HEK293 (cell line): ENCODE measurements around the gene RPL26.
A peak's percentile ranks its signal among the peaks of the same experiment; 100 is the strongest.

Experiments
- FEZF1 ChIP-seq: fragments of 450-650 bp; formaldehyde crosslinking; IDR thresholded peaks from 2 replicates; pipeline ENCODE4 v1.5.1; 2016; ENCODE audit warnings: missing biosample characterization, missing genetic modification characterization
- GLIS2 ChIP-seq: fragments of 450-650 bp; formaldehyde crosslinking; IDR thresholded peaks from 2 replicates; pipeline ENCODE4 v1.5.1; 2016; ENCODE audit warnings: missing biosample characterization, missing genetic modification characterization
- PATZ1 ChIP-seq: fragments of 450-650 bp; formaldehyde crosslinking; IDR thresholded peaks from 2 replicates; pipeline ENCODE4 v1.5.1; 2016; ENCODE audit warnings: missing biosample characterization, missing genetic modification characterization
- PRDM6 ChIP-seq: fragments of 450-650 bp; formaldehyde crosslinking; IDR thresholded peaks from 2 replicates; pipeline ENCODE4 v1.5.1; 2017; ENCODE audit warnings: missing biosample characterization, missing genetic modification characterization
- SP7 ChIP-seq: fragments of 450-650 bp; formaldehyde crosslinking; IDR thresholded peaks from 2 replicates; pipeline ENCODE4 v1.5.1; 2016; ENCODE audit warnings: missing biosample characterization, missing genetic modification characterization
- ZBTB20 ChIP-seq: fragments of 450-650 bp; formaldehyde crosslinking; IDR thresholded peaks from 2 replicates; pipeline ENCODE4 v1.5.1; 2016; ENCODE audit warnings: missing biosample characterization, missing genetic modification characterization
- ZBTB49 ChIP-seq: fragments of 450-650 bp; formaldehyde crosslinking; IDR thresholded peaks from 2 replicates; pipeline ENCODE4 v1.5.1; 2016; ENCODE audit warnings: missing biosample characterization, missing genetic modification characterization, low read depth
- ZBTB8A ChIP-seq: fragments of 450-650 bp; formaldehyde crosslinking; IDR thresholded peaks from 2 replicates; pipeline ENCODE4 v1.5.1; 2016; ENCODE audit warnings: missing biosample characterization, missing genetic modification characterization
- ZEB2 ChIP-seq: fragments of 450-650 bp; formaldehyde crosslinking; IDR thresholded peaks from 2 replicates; pipeline ENCODE4 v1.5.1; 2016; ENCODE audit warnings: missing biosample characterization, missing genetic modification characterization
- ZFP69B ChIP-seq: fragments of 450-650 bp; formaldehyde crosslinking; IDR thresholded peaks from 2 replicates; pipeline ENCODE4 v1.5.1; 2016; ENCODE audit warnings: missing biosample characterization, missing genetic modification characterization
- ZIC2 ChIP-seq: fragments of 450-650 bp; formaldehyde crosslinking; IDR thresholded peaks from 2 replicates; pipeline ENCODE4 v1.5.1; 2016; ENCODE audit warnings: missing biosample characterization, missing genetic modification characterization
- ZNF121 ChIP-seq: fragments of 450-650 bp; formaldehyde crosslinking; IDR thresholded peaks from 2 replicates; pipeline ENCODE4 v1.5.1; 2016; ENCODE audit warnings: missing biosample characterization, missing genetic modification characterization
- ZNF155 ChIP-seq: fragments of 450-650 bp; formaldehyde crosslinking; IDR thresholded peaks from 2 replicates; pipeline ENCODE4 v1.5.1; 2016; ENCODE audit warnings: missing biosample characterization, missing genetic modification characterization
- ZNF19 ChIP-seq: fragments of 450-650 bp; formaldehyde crosslinking; IDR thresholded peaks from 2 replicates; pipeline ENCODE4; 2016; ENCODE audit warnings: missing biosample characterization, missing genetic modification characterization, low read depth
- ZNF211 ChIP-seq: fragments of 450-650 bp; formaldehyde crosslinking; IDR thresholded peaks from 2 replicates; pipeline ENCODE4 v1.5.1; 2016; ENCODE audit warnings: low read depth, missing biosample characterization, missing genetic modification characterization
- ZNF23 ChIP-seq: fragments of 450-650 bp; formaldehyde crosslinking; IDR thresholded peaks from 2 replicates; pipeline ENCODE4 v1.5.1; 2016; ENCODE audit warnings: missing biosample characterization, missing genetic modification characterization, borderline replicate concordance
- ZNF248 ChIP-seq: fragments of 450-650 bp; formaldehyde crosslinking; IDR thresholded peaks from 2 replicates; pipeline ENCODE4 v1.5.1; 2017; ENCODE audit warnings: missing biosample characterization, missing genetic modification characterization
- ZNF266 ChIP-seq: fragments of 450-650 bp; formaldehyde crosslinking; IDR thresholded peaks from 2 replicates; pipeline ENCODE4 v1.5.1; 2016; ENCODE audit warnings: missing biosample characterization, missing genetic modification characterization, low read depth
- ZNF311 ChIP-seq: fragments of 450-650 bp; formaldehyde crosslinking; IDR thresholded peaks from 2 replicates; pipeline ENCODE4 v1.5.1; 2017; ENCODE audit warnings: missing biosample characterization, missing genetic modification characterization, borderline replicate concordance
- ZNF324 ChIP-seq: fragments of 450-650 bp; formaldehyde crosslinking; IDR thresholded peaks from 2 replicates; pipeline ENCODE4 v1.5.1; 2016; ENCODE audit warnings: missing biosample characterization, missing genetic modification characterization
- ZNF398 ChIP-seq: fragments of 450-650 bp; formaldehyde crosslinking; IDR thresholded peaks from 2 replicates; pipeline ENCODE4 v1.5.1; 2017; ENCODE audit warnings: missing biosample characterization, missing genetic modification characterization
- ZNF426 ChIP-seq: fragments of 450-650 bp; formaldehyde crosslinking; IDR thresholded peaks from 2 replicates; pipeline ENCODE4 v1.5.1; 2017; ENCODE audit warnings: missing biosample characterization, missing genetic modification characterization, mild to moderate bottlenecking, inconsistent platforms, moderate library complexity
- ZNF530 ChIP-seq: fragments of 450-650 bp; formaldehyde crosslinking; IDR thresholded peaks from 2 replicates; pipeline ENCODE4 v1.5.1; 2016; ENCODE audit warnings: low read depth, missing biosample characterization, missing genetic modification characterization
- ZNF544 ChIP-seq: fragments of 450-650 bp; formaldehyde crosslinking; IDR thresholded peaks from 2 replicates; pipeline ENCODE4 v1.5.0; 2017; ENCODE audit warnings: missing biosample characterization, missing genetic modification characterization
- ZNF548 ChIP-seq: fragments of 450-650 bp; formaldehyde crosslinking; IDR thresholded peaks from 2 replicates; pipeline ENCODE4 v1.5.1; 2016; ENCODE audit warnings: missing biosample characterization, missing genetic modification characterization
- ZNF560 ChIP-seq: fragments of 450-650 bp; formaldehyde crosslinking; IDR thresholded peaks from 2 replicates; pipeline ENCODE4 v1.5.1; 2017; ENCODE audit warnings: missing biosample characterization, missing genetic modification characterization, borderline replicate concordance
- ZNF561 ChIP-seq: fragments of 450-650 bp; IDR thresholded peaks from 2 replicates; pipeline ENCODE4 v1.5.1; 2018; ENCODE audit warnings: missing biosample characterization, missing genetic modification characterization, borderline replicate concordance
- ZNF610 ChIP-seq: fragments of 450-650 bp; formaldehyde crosslinking; IDR thresholded peaks from 2 replicates; pipeline ENCODE4 v1.5.1; 2016; ENCODE audit warnings: missing biosample characterization, missing genetic modification characterization, borderline replicate concordance
- ZNF623 ChIP-seq: fragments of 450-650 bp; formaldehyde crosslinking; IDR thresholded peaks from 2 replicates; pipeline ENCODE4 v1.5.1; 2016; ENCODE audit warnings: missing biosample characterization, missing genetic modification characterization
- ZNF660 ChIP-seq: fragments of 450-650 bp; IDR thresholded peaks from 2 replicates; pipeline ENCODE4 v1.5.1; 2018; ENCODE audit warnings: missing biosample characterization, mild to moderate bottlenecking, missing genetic modification characterization
- ZNF76 ChIP-seq: fragments of 450-650 bp; formaldehyde crosslinking; IDR thresholded peaks from 2 replicates; pipeline ENCODE4; 2016; ENCODE audit warnings: low read depth, missing biosample characterization, missing genetic modification characterization, borderline replicate concordance
- ZNF830 ChIP-seq: fragments of 450-650 bp; IDR thresholded peaks from 2 replicates; pipeline ENCODE4 v1.5.0; 2018; ENCODE audit warnings: missing biosample characterization, missing genetic modification characterization, low read depth, mild to moderate bottlenecking, moderate library complexity
- ZSCAN23 ChIP-seq: fragments of 450-650 bp; formaldehyde crosslinking; IDR thresholded peaks from 2 replicates; pipeline ENCODE4 v1.5.1; 2016; ENCODE audit warnings: missing biosample characterization, missing genetic modification characterization
- ZSCAN4 ChIP-seq: fragments of 450-650 bp; formaldehyde crosslinking; IDR thresholded peaks from 2 replicates; pipeline ENCODE4 v1.5.1; 2017; ENCODE audit warnings: missing biosample characterization, missing genetic modification characterization

Gene RPL26

GRCh38 chr17:8412089-8412488 is 29.1 kb upstream of the RPL26 start (continued):
- TF ChIP-seq ZNF266 (tag by site-specific recombination) (no peak), ZNF211 (tag by site-specific recombination) (no peak), PRDM6 (no peak), ZNF23 (tag by site-specific recombination) (no peak), SP7 (0 out of 2 replicates have a peak, but pooled peaks have one; percentile 16), ZSCAN23 (tag by site-specific recombination) (no peak), ZNF544 (tag by site-specific recombination) (no peak), ZNF623 (tag by site-specific recombination) (no peak), ZNF324 (tag by site-specific recombination) (no peak), ZNF548 (no peak), ZNF155 (no peak), ZNF830 (no peak), ZNF121 (no peak), ZNF398 (tag by site-specific recombination) (no peak), ZNF76 (tag by site-specific recombination) (no peak), ZIC2 (tag by site-specific recombination) (no peak), ZEB2 (tag by site-specific recombination) (peak; percentile 52; the same call in 1 of the 2 replicates), ZNF610 (tag by site-specific recombination) (no peak), ZNF248 (no peak), ZNF311 (tag by site-specific recombination) (no peak), ZBTB8A (tag by site-specific recombination) (no peak), ZBTB20 (tag by site-specific recombination) (no peak), ZNF426 (tag by site-specific recombination) (no peak), ZNF561 (tag by site-specific recombination) (no peak), ZSCAN4 (tag by site-specific recombination) (no peak), ZFP69B (tag by site-specific recombination) (no peak), FEZF1 (tag by site-specific recombination) (no peak), ZBTB49 (tag by site-specific recombination) (no peak), ZNF560 (tag by site-specific recombination) (no peak), ZNF19 (no peak), ZNF530 (no peak), ZNF660 (tag by site-specific recombination) (no peak), PATZ1 (tag by site-specific recombination) (peak; percentile 29; the same call in 1 of the 2 replicates), GLIS2 (0 out of 2 replicates have a peak, but pooled peaks have one; percentile 19)
